Neural cell (in vitro differentiated cells): ENCODE results near the gene MYADML2. TPM values are rescaled to one million over a fixed set of nuclear protein-coding genes. Genes with fewer than 3 reads are reported as not detected.

Experiments
- H2AFZ ChIP-seq: fragments of 200-600, 300-800 bp; sonication (generic), shearing (Covaris generic); 2 replicates; pipeline ENCODE4 v1.6.0; 2014; ENCODE audit warnings: low read depth, mild to moderate bottlenecking, antibody characterized with exemption, low read length, moderate library complexity
- H3F3A ChIP-seq: fragments of 200-600 bp; shearing (Covaris generic); 2 replicates; pipeline ENCODE4 v1.6.1; 2016; ENCODE audit warnings: mild to moderate bottlenecking, moderate library complexity, mixed read lengths, antibody characterized with exemption, low read length; ENCODE audit not compliant: insufficient read depth, poor library complexity, severe bottlenecking
- H3K27ac ChIP-seq: fragments of 200-600, 300-800 bp; sonication (generic), shearing (Covaris generic); 2 replicates; pipeline ENCODE4 v1.5.1; 2014; ENCODE audit warnings: mild to moderate bottlenecking, low read length, moderate library complexity
- H3K27me3 ChIP-seq: fragments of 300-800, 200-600 bp; sonication (generic), shearing (Covaris generic); 2 replicates; pipeline ENCODE4 v1.6.0; 2014; ENCODE audit warnings: mild to moderate bottlenecking, low read depth, low read length, moderate library complexity; ENCODE audit not compliant: insufficient read depth
- H3K36me3 ChIP-seq: fragments of 300-800, 200-600 bp; sonication (generic), shearing (Covaris generic); 2 replicates; pipeline ENCODE4 v1.5.1; 2014; ENCODE audit warnings: mild to moderate bottlenecking, antibody characterized with exemption, low read length, moderate library complexity; ENCODE audit not compliant: insufficient read depth
- H3K4me2 ChIP-seq: fragments of 300-800, 200-600 bp; sonication (generic), shearing (Covaris generic); 2 replicates; pipeline ENCODE4 v1.6.0; 2014; ENCODE audit warnings: mild to moderate bottlenecking, low read length
- H3K4me3 ChIP-seq: fragments of 300-800, 200-600 bp; sonication (generic), shearing (Covaris generic); 2 replicates; pipeline ENCODE4 v1.5.1; 2014; ENCODE audit warnings: mild to moderate bottlenecking, low read length, moderate library complexity
- H3K79me2 ChIP-seq: fragments of 200-600 bp; shearing (Covaris generic); replicated peaks from 2 replicates; pipeline ENCODE4 v1.6.0; 2014; ENCODE audit warnings: mild to moderate bottlenecking, low read length, moderate library complexity; ENCODE audit not compliant: insufficient read depth
- H3K9ac ChIP-seq: fragments of 300-800, 200-600 bp; sonication (generic), shearing (Covaris generic); 2 replicates; pipeline ENCODE4 v1.6.1; 2016; ENCODE audit warnings: mild to moderate bottlenecking, low read length, mixed read lengths
- H3K9me2 ChIP-seq: fragments of 200-600 bp; shearing (Covaris generic); 2 replicates; pipeline ENCODE4 v1.6.1; 2016; ENCODE audit warnings: mild to moderate bottlenecking, low read length, mixed read lengths; ENCODE audit not compliant: insufficient read depth
- H3K9me3 ChIP-seq: fragments of 200-600, 300-800 bp; sonication (generic), shearing (Covaris generic); 2 replicates; pipeline ENCODE4 v1.6.1; 2016; ENCODE audit warnings: mild to moderate bottlenecking, mixed run types, low read length, moderate library complexity, mixed read lengths
- H4K20me1 ChIP-seq: fragments of 200-600 bp; shearing (Covaris generic); 2 replicates; pipeline ENCODE4 v1.6.1; 2016; ENCODE audit warnings: mild to moderate bottlenecking, mixed run types; ENCODE audit not compliant: insufficient read depth
- EP300 ChIP-seq: fragments of 450-650 bp; conservative IDR thresholded peaks from 2 replicates; pipeline ENCODE4 v1.6.1; 2014; ENCODE audit warnings: antibody characterized with exemption, mild to moderate bottlenecking, moderate library complexity; ENCODE audit not compliant: poor library complexity, severe bottlenecking
- EZH2 ChIP-seq: fragments of 200-600, 300-800 bp; shearing (Covaris generic), sonication (generic); IDR thresholded peaks from 2 replicates; pipeline ENCODE4 v1.6.1; 2014; ENCODE audit warnings: antibody characterized with exemption, low read length, borderline replicate concordance, mild to moderate bottlenecking; ENCODE audit not compliant: insufficient read depth, poor library complexity, severe bottlenecking
- MXI1 ChIP-seq: fragments of 450-650 bp; conservative IDR thresholded peaks from 2 replicates; pipeline ENCODE4 v1.6.1; 2014; ENCODE audit warnings: antibody characterized with exemption, mild to moderate bottlenecking; ENCODE audit not compliant: poor library complexity, severe bottlenecking
- POLR2AphosphoS5 ChIP-seq: IDR thresholded peaks from 2 replicates; pipeline ENCODE4 v1.6.1; 2012
- RAD21 ChIP-seq: fragments of 450-650 bp; conservative IDR thresholded peaks from 2 replicates; pipeline ENCODE4 v1.6.1; 2014; ENCODE audit warnings: antibody characterized with exemption, mild to moderate bottlenecking, moderate library complexity
- REST ChIP-seq: IDR thresholded peaks from 2 replicates; pipeline ENCODE4 v1.6.1; 2012; ENCODE audit warnings: borderline replicate concordance
- SMC3 ChIP-seq: fragments of 450-650 bp; conservative IDR thresholded peaks from 2 replicates; pipeline ENCODE4 v1.6.1; 2014; ENCODE audit warnings: antibody characterized with exemption, mild to moderate bottlenecking, moderate library complexity; ENCODE audit not compliant: poor library complexity
- TAF1 ChIP-seq: IDR thresholded peaks from 2 replicates; pipeline ENCODE4 v1.6.1; 2012; ENCODE audit warnings: low read depth
- polyA plus RNA-seq: library from polyadenylated mRNA; depleted of rRNA; stranded (reverse); fragments of >200 nt; gene quantifications from 2 replicates; pipeline ENCODE4 v1.2.3, GENCODE V29; 2014
- TF ChIP-seq, protein P1 (sequence below): fragments of 450-650 bp; IDR thresholded peaks from 2 replicates; pipeline ENCODE4 v1.5.1; 2014; ENCODE audit warnings: antibody characterized with exemption, mild to moderate bottlenecking, moderate library complexity; ENCODE audit not compliant: poor library complexity, severe bottlenecking

MYADML2 gene
- polyA plus RNA-seq, 1 donor from 2014 or later: 1.1 TPM

DNA sequence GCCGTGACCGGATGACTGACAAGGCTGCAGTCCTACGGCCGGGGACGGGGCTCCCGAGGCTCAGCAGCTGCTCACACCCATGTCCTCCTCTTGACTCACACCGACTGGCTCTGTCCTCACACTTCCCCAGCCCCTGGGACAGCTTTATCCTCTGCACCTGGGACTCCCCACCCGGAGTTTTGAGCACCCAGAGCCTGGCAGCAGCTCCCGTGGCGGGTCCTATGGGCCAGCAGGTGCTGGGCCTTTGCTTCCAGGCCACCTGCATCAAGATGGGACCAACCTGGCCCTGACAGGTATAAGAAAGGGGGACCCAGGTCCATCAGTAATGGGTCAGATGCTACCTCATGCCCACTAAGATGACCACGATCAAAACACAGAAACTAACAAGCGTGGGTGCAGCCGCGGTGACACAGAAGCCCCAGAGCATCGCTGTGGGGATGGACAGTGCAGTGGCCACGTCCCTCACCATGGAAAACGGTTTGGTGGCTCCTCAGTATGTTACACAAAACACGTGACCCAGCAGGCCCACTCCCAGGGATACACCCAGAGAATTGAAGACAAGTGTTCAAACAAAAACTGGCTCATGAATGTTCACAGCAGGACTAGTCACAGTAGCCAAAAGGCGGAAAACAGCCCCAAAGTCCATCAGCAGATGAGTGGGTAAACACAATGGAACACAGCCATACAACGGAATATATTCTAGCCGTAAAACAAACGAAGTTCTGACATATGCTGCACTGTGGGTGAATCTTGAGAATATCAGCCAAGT lies 17.2 kb upstream of the MYADML2 start:
- no peak overlapping the region for H2AFZ ChIP-seq
- H3K4me3 ChIP-seq: no peak overlapping the region
- H4K20me1 ChIP-seq: no peaks in the 10 kb centered on the region
- no peak overlapping the region for H3K4me2 ChIP-seq
- H3K27ac ChIP-seq: no peak overlapping the region
- no peaks in the 10 kb centered on the region for H3K36me3 ChIP-seq
- TF ChIP-seq TAF1 (no peak), EP300 (no peak), SMC3 (no peak), REST (no peak), MXI1 (no peak), EZH2 (no peak), POLR2AphosphoS5 (no peak), RAD21 (no peak)
- TF ChIP-seq, protein P1, sequence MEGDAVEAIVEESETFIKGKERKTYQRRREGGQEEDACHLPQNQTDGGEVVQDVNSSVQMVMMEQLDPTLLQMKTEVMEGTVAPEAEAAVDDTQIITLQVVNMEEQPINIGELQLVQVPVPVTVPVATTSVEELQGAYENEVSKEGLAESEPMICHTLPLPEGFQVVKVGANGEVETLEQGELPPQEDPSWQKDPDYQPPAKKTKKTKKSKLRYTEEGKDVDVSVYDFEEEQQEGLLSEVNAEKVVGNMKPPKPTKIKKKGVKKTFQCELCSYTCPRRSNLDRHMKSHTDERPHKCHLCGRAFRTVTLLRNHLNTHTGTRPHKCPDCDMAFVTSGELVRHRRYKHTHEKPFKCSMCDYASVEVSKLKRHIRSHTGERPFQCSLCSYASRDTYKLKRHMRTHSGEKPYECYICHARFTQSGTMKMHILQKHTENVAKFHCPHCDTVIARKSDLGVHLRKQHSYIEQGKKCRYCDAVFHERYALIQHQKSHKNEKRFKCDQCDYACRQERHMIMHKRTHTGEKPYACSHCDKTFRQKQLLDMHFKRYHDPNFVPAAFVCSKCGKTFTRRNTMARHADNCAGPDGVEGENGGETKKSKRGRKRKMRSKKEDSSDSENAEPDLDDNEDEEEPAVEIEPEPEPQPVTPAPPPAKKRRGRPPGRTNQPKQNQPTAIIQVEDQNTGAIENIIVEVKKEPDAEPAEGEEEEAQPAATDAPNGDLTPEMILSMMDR: no peak
- H3K79me2 ChIP-seq: no peaks in the 10 kb centered on the region
- H3K9me2 ChIP-seq: no peaks in the 10 kb centered on the region
- H3F3A ChIP-seq: no peaks in the 10 kb centered on the region
- peaks cover 40% of the 10 kb centered on the region for H3K27me3 ChIP-seq
- no peak overlapping the region for H3K9ac ChIP-seq
- H3K9me3 ChIP-seq: no peaks in the 10 kb centered on the region

GRCh38 chr17:81962499-81963441 lies 15.7 kb upstream of the MYADML2 start:
- peaks cover 55% of the 10 kb centered on the region for H3K27me3 ChIP-seq
- no peaks in the 10 kb centered on the region for H3K9me3 ChIP-seq
- no peaks in the 10 kb centered on the region for H3K79me2 ChIP-seq
- no peaks in the 10 kb centered on the region for H3K9me2 ChIP-seq
- H3K9ac ChIP-seq: no peak overlapping the region
- H3K4me3 ChIP-seq: no peak overlapping the region
- no peaks in the 10 kb centered on the region for H3F3A ChIP-seq
- no peak overlapping the region for H3K27ac ChIP-seq
- no peaks in the 10 kb centered on the region for H3K36me3 ChIP-seq
- H3K4me2 ChIP-seq: no peak overlapping the region
- no peak overlapping the region for H2AFZ ChIP-seq
- TF ChIP-seq SMC3 (no peak), RAD21 (no peak), EP300 (no peak)
- no peaks in the 10 kb centered on the region for H4K20me1 ChIP-seq
